Neutrophil (primary cell): Measurements from ENCODE around the gene L3MBTL1.

Experiments
- H3K27ac ChIP-seq: fragments of 200-600 bp; sonication (generic); 2 replicates; pipeline ENCODE4 v1.5.1; 2016; ENCODE audit warnings: mild to moderate bottlenecking, moderate library complexity
- H3K27me3 ChIP-seq: fragments of 200-600 bp; sonication (generic); 2 replicates; pipeline ENCODE4 v1.6.0; 2016; ENCODE audit warnings: mild to moderate bottlenecking
- H3K36me3 ChIP-seq: fragments of 200-600 bp; sonication (generic); 2 replicates; pipeline ENCODE4 v1.5.1; 2017
- H3K4me1 ChIP-seq, 2 experiments: fragments of 200-600 bp in 1 of 2; sonication (generic) in 1 of 2; 1 replicate in 1 of 2; 2 replicates in 1 of 2; pipeline versions ENCODE4 v1.5.1 to v1.6.1; 2013 to 2016; ENCODE audit warnings: low read depth in 1 of 2, low read length in 1 of 2, mild to moderate bottlenecking in 1 of 2, moderate library complexity in 1 of 2; ENCODE audit not compliant: control insufficient read depth in 1 of 2, insufficient read depth in 1 of 2
- H3K4me3 ChIP-seq, 2 experiments: fragments of 200-600 bp in 1 of 2; sonication (generic) in 1 of 2; 1 replicate in 1 of 2; 2 replicates in 1 of 2; pipeline ENCODE4 v1.5.1; 2013 to 2016; ENCODE audit warnings: low read depth in 1 of 2, low read length in 1 of 2, mild to moderate bottlenecking in 1 of 2, moderate library complexity in 1 of 2
- H3K9me3 ChIP-seq: fragments of 200-600 bp; sonication (generic); 2 replicates; pipeline ENCODE4 v1.5.1; 2016
- CTCF ChIP-seq: fragments of 200-600 bp; sonication (generic); IDR thresholded peaks from 2 replicates; pipeline ENCODE4 v1.5.1; 2016; ENCODE audit warnings: antibody characterized with exemption

Gene L3MBTL1

DNA sequence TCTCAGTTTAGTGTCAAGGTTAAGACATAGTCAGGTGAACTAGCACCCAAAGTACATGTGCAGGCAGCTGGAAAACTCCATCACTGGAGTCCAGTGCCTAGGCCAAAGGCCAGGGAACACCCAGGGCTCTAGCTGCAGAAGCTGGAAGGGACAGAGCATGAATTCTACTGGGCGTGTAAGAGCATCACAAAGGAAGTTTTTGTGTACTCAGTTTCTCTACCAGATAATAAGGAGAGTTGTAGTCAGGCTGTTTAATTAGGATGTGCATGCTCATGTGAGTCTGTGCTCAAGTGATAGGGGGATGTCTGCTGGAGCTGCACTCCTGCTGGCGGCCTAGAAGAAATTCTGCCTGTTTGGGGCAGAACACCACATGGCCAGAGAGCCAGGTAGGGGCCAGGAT lies 8.1 kb downstream of the L3MBTL1 start:
- H3K27ac ChIP-seq = peak overlapping the region; percentile 76
- peaks cover 15% of the 10 kb centered on the region in 2 experiments for H3K4me1 ChIP-seq
- no peaks in the 10 kb centered on the region for H3K27me3 ChIP-seq
- no peaks in the 10 kb centered on the region for H3K9me3 ChIP-seq
- no peaks in the 10 kb centered on the region for H3K36me3 ChIP-seq
- no peak for TF ChIP-seq CTCF
- no peak overlapping the region for H3K4me3 ChIP-seq

GRCh38 chr20:43516251-43516824 lies 8.8 kb downstream of the L3MBTL1 start:
- peaks cover 15% of the 10 kb centered on the region in 2 experiments for H3K4me1 ChIP-seq
- H3K27me3 ChIP-seq = no peaks in the 10 kb centered on the region
- H3K27ac ChIP-seq = no peak overlapping the region
- H3K36me3 ChIP-seq = no peaks in the 10 kb centered on the region
- H3K4me3 ChIP-seq = no peak overlapping the region
- TF ChIP-seq CTCF = no peak
- no peaks in the 10 kb centered on the region for H3K9me3 ChIP-seq

DNA sequence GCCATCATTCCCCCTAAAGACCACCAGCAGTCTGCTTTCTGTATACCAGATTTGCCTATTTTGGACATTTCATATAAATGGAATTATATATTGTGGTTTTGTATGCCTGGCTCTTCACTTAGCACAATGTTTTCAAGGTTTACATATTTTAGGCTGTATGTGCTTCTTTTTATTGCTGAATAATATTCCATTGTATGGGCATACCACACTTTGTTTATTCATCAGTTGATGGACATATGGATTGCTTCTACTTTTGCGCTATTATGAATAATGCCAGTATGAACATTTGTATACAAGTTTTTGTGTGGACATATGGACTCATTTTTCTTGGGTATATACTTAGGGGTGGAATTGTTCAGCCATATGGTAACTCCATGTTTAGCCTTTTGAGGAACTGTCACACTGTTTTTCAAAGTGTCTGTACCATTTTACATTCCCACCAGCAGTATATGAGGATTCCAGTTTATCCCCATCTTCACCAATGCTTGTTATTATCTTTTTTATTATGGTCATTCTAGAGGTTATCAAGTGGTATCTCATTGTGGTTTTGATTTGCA lies 12.7 kb downstream of the L3MBTL1 start:
- Histone ChIP-seq H3K9me3 (no peaks in the 10 kb centered on the region), H3K4me1 (peaks cover 3 to 4% of the 10 kb centered on the region in 2 experiments), H3K27me3 (no peaks in the 10 kb centered on the region), H3K36me3 (no peaks in the 10 kb centered on the region), H3K27ac (no peak overlapping the region), H3K4me3 (no peak overlapping the region)
- no peak for TF ChIP-seq CTCF

DNA sequence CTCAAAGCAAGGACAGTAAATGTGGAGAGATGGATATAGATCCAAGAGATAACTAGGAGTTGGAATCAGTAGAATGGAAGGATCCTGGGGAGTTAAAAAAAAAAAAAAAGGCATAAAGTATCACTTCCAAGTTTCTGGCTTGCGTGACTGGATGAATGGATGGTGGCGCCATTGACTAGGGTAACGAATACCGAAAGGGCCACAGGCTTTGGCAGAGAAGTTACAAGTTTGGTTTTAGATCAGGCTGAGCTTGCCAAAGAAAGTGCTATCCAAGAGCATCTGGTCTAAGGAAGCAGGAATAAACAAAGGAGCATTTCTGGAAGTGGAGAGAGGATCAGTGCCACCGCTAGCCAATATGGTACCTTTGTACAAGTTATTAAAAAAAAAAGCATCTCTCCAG lies 17.5 kb downstream of the L3MBTL1 start:
- Histone ChIP-seq H3K4me3 (no peak overlapping the region), H3K9me3 (no peaks in the 10 kb centered on the region), H3K4me1 (no peaks in the 10 kb centered on the region), H3K27ac (no peak overlapping the region), H3K36me3 (no peaks in the 10 kb centered on the region), H3K27me3 (no peaks in the 10 kb centered on the region)
- TF ChIP-seq CTCF = no peak

- Histone ChIP-seq H3K27ac (no peak overlapping the region), H3K4me1 (no peaks in the 10 kb centered on the region), H3K4me3 (no peak overlapping the region), H3K9me3 (no peaks in the 10 kb centered on the region), H3K36me3 (no peaks in the 10 kb centered on the region), H3K27me3 (no peaks in the 10 kb centered on the region)
- no peak for TF ChIP-seq CTCF
Observed at GRCh38 chr20:43528258-43528875, 20.9 kb downstream of the L3MBTL1 start.
